ENCODE measurements around the gene ERCC3. TPM values are rescaled to one million over a fixed set of nuclear protein-coding genes. Genes with fewer than 3 reads are reported as not detected.
A peak's percentile ranks its signal among the peaks of the same experiment; 100 is the strongest.
"Not testable (repeated sequence)": the region's sequence is repeated elsewhere in the genome, so short reads cannot be mapped to it uniquely, and the experiment has no call there.

The ERCC3 gene
- polyA plus RNA-seq, 3 donors from 2014 or later = 20.1 to 43.1 (median 21.5) TPM

DNA sequence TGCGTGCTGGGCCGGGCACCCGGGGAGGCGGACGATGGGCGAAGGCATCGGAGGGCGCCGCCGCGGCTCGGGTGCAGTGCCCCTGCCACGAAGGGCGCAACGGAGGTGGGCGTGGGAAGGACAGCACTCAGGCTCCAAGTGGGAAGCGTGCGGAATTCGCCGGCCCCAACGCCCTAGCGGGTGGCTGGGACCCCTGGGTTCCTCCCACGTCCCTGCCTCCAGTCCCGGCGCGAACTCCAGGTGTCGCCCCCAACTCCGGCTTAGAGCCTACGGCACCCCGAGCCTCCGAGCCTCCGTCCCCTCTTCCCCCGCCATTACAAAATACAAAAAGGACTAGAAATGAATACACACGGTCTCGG lies 75.2 kb downstream of the ERCC3 start:
- Mint-ChIP-seq H3K9me3 (peaks cover 0 to 15% (median 0%) of the 10 kb centered on the region in 6 donors), H3K4me3 (peak overlapping the region in 2 of 5 donors; percentile 41 to 57), H3K27me3 (ENCODE audit: low read depth in 3 of 3) (peaks cover 14 to 37% (median 23%) of the 10 kb centered on the region in 3 donors), H3K4me1 (peaks cover 14 to 16% of the 10 kb centered on the region in 2 donors), H3K27ac (no peak overlapping the region), H3K36me3 (peaks cover 5 to 7% (median 6%) of the 10 kb centered on the region in 3 donors)
- no peak for DNase-seq

DNA sequence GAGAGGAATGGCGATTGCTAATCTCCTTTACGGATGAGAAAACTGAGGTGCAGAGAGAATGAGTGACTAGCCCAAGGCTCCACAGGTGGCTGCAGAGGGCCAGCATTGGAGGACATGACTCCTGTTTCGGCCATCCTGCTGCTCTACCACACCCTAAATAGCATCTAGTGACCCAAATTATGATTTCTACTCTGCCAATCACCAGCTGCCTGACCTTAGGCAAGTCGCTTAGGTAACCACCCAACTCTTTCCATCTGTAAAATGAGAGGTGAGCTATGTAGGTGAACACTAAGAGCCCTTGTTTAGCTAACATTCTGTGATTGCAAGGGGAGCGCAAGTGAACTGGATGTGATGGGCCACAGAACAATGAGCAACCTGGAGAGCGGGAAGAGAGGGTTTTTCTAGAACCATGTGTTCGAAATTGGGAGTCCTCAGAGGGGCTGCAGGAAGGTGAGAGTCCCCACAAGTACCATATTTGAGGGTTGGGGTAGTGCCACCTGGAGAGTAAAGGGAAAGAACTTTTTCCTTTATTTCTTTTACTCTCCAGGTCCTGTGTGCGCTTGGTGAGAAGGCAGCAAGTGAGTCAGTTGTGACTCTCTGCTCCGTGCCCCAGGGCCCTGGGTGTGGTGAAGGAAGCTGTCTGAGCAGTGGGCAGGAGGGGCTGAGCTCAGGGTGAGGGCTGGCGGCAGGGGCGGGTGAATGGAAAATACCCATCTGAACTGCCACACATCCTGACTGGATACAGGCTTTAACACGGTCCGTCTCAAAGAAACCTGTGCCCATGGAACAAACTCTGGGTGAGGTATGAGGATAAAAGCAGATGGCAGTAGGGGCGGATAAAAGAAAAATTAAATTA lies 76.2 kb downstream of the ERCC3 start:
- Mint-ChIP-seq H3K4me3 (peak overlapping the region in 2 of 5 donors; percentile 0 to 17), H3K27me3 (ENCODE audit: low read depth in 3 of 3) (peaks cover 13 to 46% (median 32%) of the 10 kb centered on the region in 3 donors), H3K4me1 (peaks cover 14 to 16% of the 10 kb centered on the region in 2 donors), H3K36me3 (peaks cover 5 to 7% (median 6%) of the 10 kb centered on the region in 3 donors), H3K9me3 (peaks cover 0 to 15% (median 0%) of the 10 kb centered on the region in 6 donors), H3K27ac (no peak overlapping the region)
- DNase-seq = no peak

DNA sequence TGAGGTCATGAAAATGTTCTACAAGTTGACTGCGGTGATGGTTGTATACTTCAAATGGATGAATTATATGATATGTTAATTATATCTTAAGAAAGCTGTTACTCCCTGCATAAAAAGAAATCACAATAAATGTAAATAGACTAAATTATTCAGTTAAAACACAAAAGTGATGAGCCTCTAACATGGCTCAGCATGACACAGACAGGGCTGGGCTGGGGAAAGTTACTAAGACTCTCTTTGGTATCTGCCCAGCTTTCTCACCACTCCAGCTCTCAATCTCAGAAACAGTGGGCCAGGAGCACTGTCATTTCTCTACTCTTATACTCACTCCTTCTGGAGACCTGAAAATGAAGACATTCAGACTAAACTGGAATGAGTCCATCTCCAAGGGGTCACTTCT lies 77.4 kb downstream of the ERCC3 start:
- Mint-ChIP-seq H3K36me3 (peaks cover 5 to 7% (median 6%) of the 10 kb centered on the region in 3 donors), H3K4me1 (peaks cover 14 to 16% of the 10 kb centered on the region in 2 donors), H3K4me3 (no peak overlapping the region), H3K27ac (no peak overlapping the region), H3K27me3 (ENCODE audit: low read depth in 3 of 3) (peaks cover 18 to 47% (median 37%) of the 10 kb centered on the region in 3 donors), H3K9me3 (peaks cover 0 to 15% (median 0%) of the 10 kb centered on the region in 6 donors)
- DNase-seq = no peak

DNA sequence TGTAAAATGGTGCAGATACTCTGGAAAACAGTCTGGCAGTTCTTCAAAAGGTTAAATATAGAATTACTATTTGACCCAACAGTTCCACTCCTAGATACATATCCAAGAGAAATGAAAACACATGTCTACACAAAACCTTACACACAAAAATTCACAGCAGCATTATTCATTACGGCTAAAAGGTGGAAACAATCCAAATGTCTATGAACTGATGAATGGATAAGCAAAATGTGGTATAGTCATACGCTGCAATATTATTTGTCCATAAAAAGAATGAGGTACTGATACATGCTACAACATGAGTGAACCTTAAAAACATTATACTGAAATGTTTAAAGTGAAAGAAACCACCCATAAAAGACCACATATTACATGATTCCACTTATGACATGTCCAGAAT lies 77.8 kb downstream of the ERCC3 start:
- Mint-ChIP-seq H3K27ac (no peak overlapping the region), H3K27me3 (ENCODE audit: low read depth in 3 of 3) (peaks cover 18 to 49% (median 37%) of the 10 kb centered on the region in 3 donors), H3K9me3 (peaks cover 0 to 15% (median 0%) of the 10 kb centered on the region in 6 donors), H3K36me3 (peaks cover 5 to 7% (median 6%) of the 10 kb centered on the region in 3 donors), H3K4me3 (no peak overlapping the region), H3K4me1 (peaks cover 14 to 16% of the 10 kb centered on the region in 2 donors)
- no peak for DNase-seq

DNA sequence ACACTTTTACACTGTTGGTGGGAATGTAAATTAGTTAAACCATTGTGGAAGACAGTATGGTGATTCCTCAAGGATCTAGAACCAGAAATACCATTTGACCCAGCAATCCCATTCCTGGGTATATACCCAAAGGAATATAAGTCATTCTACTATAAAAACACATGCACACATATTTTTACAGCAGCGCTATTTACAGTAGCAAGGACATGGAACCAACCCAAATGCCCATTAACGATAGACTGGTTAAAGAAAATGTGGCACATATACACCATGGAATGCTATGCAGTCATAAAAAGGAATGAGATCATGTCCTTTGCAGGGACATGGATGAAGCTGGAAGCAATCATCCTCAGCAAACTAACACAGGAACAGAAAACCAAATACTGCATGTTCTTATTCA lies 79.7 kb downstream of the ERCC3 start:
- not testable (repeated sequence) for H3K27ac Mint-ChIP-seq, H3K4me1 Mint-ChIP-seq, H3K36me3 Mint-ChIP-seq, H3K4me3 Mint-ChIP-seq, DNase-seq
- Mint-ChIP-seq H3K9me3 (peaks cover 0 to 15% (median 0%) of the 10 kb centered on the region in 6 donors), H3K27me3 (ENCODE audit: low read depth in 3 of 3) (peaks cover 13 to 46% (median 29%) of the 10 kb centered on the region in 3 donors)

DNA sequence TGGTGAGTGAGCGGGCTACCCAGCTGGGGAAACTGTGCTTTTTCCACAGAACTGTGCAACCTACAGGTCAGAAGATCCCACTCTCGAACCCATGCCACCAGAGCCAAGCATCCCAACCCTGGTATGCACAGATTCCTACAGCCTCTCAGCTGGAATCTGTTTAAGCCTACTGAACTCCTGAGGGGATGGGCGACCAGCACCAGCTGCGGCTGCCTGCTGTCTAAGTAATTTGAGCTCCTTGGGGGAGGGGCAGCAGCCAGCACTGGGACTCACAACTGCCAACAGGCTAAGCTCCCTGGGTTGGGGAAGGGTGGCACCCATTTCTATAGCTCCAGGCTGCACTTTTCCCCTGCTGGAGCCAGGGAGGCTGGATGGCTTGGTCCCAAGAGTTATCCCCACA lies 85.6 kb downstream of the ERCC3 start:
- peaks cover 9 to 14% (median 13%) of the 10 kb centered on the region in 3 donors for H3K27me3 Mint-ChIP-seq (ENCODE audit: low read depth in 3 of 3)
- H3K27ac Mint-ChIP-seq = no peak overlapping the region
- H3K9me3 Mint-ChIP-seq = no peaks in the 10 kb centered on the region
- H3K4me1 Mint-ChIP-seq = no peaks in the 10 kb centered on the region
- H3K36me3 Mint-ChIP-seq = no peaks in the 10 kb centered on the region
- no peak for DNase-seq
- H3K4me3 Mint-ChIP-seq = no peak overlapping the region

Other genes with a start within 250 kb of the ERCC3 start
- gene BIN1, start 187.0 kb downstream of the ERCC3 start, polyA plus RNA-seq = 100 to 1,000 TPM; 110 to 169 (median 167) TPM
- not detected for gene CYP27C1, start 73.8 kb downstream of the ERCC3 start, polyA plus RNA-seq
- gene MAP3K2, start 93.8 kb upstream of the ERCC3 start, polyA plus RNA-seq = 10 to 100 TPM; 37.4 to 55.9 (median 41.4) TPM
- gene PROC, start 124.3 kb upstream of the ERCC3 start, polyA plus RNA-seq = 1 to 10 TPM in 1 of 3 donors, under 1 TPM in 1, not detected in 1; 0.87 to 1.7 TPM
- gene IWS1, start 232.3 kb upstream of the ERCC3 start, polyA plus RNA-seq = 10 to 100 TPM in 2 of 3 donors, 1 to 10 TPM in 1; 3.8 to 32.2 (median 13.1) TPM
- gene MYO7B, start 241.5 kb upstream of the ERCC3 start, polyA plus RNA-seq = under 1 TPM in 1 of 3 donors, not detected in 2; 0.37 TPM